Upper lobe of left lung (tissue), 4 donors: ENCODE measurements around the gene PRR14.

Source experiments
- EP300 ChIP-seq, 4 donors: sonication (generic); formaldehyde crosslinking; IDR thresholded peaks; one replicate each; pipeline ENCODE4 v1.5.1; 2017; ENCODE audit warnings: antibody characterized with exemption in 4 of 4, control low read depth in 2 of 4
- POLR2A ChIP-seq, 4 donors: fragments of 450-650 bp; IDR thresholded peaks; one replicate each; pipeline ENCODE4 v1.5.1; 2016 to 2017; ENCODE audit warnings: antibody characterized with exemption in 4 of 4, mild to moderate bottlenecking in 2 of 4

DNA sequence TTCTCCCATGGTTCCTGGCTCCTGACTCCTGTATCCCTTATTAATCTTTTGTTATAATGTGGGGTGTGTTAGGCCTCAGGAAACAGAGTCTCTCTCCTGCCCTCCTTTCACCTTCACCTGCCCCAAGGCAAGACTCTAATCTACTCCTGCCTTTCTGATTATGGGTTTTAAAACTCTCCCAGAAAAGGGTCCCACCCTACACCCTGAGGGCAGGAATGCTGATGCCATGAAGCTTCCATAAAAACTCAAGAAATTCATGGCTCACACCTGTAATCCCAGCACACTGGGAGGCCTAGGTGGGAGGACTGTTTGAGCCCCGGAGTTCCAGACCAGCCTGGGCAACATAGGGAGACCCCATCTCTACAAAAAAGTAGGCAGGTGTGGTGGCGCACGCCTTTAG is 29.6 kb downstream of the PRR14 start:
- TF ChIP-seq POLR2A (IDR thresholded peaks at IDR 0.05) (no peak), EP300 (IDR thresholded peaks at IDR 0.05) (no peak)
